ENCODE measurements around the gene NRCAM.
"Not testable (repeated sequence)": the region's sequence is repeated elsewhere in the genome, so short reads cannot be mapped to it uniquely, and the experiment has no call there.

Gene NRCAM

DNA sequence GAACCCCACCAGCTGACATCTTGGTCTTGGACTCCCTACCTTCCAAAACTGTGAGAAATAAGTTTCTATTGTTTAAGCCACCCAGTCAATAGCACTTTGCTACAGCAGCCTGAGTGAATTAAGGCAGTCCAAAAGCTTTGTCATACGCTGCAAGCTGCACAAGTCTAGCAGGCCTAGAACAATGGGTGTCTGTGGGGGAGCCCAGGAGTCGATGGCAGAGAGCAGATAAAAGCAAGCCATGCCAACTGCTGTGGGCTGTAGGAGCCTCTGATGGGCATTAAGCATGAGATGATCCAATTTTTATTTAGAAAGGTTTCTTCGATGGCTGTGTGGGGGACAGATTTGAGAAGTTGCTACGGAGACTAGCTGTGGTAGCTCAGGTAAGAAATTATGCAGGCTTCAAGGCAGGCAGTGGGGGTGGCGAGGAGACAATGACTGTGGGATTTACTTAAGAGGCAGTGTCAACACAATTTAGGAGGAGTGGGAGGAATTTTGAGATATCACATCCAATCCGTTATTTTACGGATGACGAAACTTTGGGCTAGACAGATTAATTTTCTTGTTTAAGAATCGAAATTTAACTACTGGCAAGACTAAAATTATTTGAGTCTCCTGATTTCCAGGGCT, 110.4 kb downstream of the NRCAM start:
- Mint-ChIP-seq H3K9me3 (no peaks in the 10 kb centered on the region), H3K4me1 (ENCODE audit: low read depth) (no peaks in the 10 kb centered on the region), H3K27ac (no peak overlapping the region), H3K27me3 (ENCODE audit: low read depth) (no peaks in the 10 kb centered on the region), H3K36me3 (ENCODE audit: low read depth) (no peaks in the 10 kb centered on the region), H3K4me3 (no peak overlapping the region)
- DNase-seq (ENCODE audit: low spot score): no peak

- H3K4me1 Mint-ChIP-seq (ENCODE audit: low read depth): no peaks in the 10 kb centered on the region
- H3K27ac Mint-ChIP-seq: no peak overlapping the region
- H3K4me3 Mint-ChIP-seq: no peak overlapping the region
- DNase-seq (ENCODE audit: low spot score): no peak
- H3K27me3 Mint-ChIP-seq (ENCODE audit: low read depth): no peaks in the 10 kb centered on the region
- H3K9me3 Mint-ChIP-seq: no peaks in the 10 kb centered on the region
- no peaks in the 10 kb centered on the region for H3K36me3 Mint-ChIP-seq (ENCODE audit: low read depth)
Observed at GRCh38 chr7:108340856-108341411, 115.3 kb downstream of the NRCAM start.

DNA sequence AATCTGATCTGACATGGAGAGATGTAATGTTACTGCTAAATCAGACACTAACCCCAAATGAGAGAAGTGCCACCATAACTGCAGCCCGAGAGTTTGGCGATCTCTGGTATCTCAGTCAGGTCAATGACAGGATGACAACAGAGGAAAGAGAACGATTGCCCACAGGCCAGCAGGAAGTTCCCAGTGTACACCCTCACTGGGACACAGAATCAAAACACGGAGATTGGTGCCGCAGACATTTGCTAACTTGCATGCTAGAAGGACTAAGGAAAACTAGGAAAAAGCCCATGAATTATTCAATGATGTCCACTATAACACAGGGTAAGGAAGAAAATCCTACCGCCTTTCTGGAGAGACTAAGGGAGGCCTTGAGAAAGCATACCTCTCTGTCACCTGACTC, 115.8 kb downstream of the NRCAM start:
- not testable (repeated sequence) for H3K4me1 Mint-ChIP-seq (ENCODE audit: low read depth); DNase-seq (ENCODE audit: low spot score); H3K9me3 Mint-ChIP-seq; H3K36me3 Mint-ChIP-seq (ENCODE audit: low read depth); H3K27me3 Mint-ChIP-seq (ENCODE audit: low read depth); H3K4me3 Mint-ChIP-seq; H3K27ac Mint-ChIP-seq

- no peak overlapping the region for H3K4me3 Mint-ChIP-seq
- no peaks in the 10 kb centered on the region for H3K36me3 Mint-ChIP-seq (ENCODE audit: low read depth)
- peaks cover 8% of the 10 kb centered on the region for H3K27me3 Mint-ChIP-seq (ENCODE audit: low read depth)
- no peak for DNase-seq (ENCODE audit: low spot score)
- no peaks in the 10 kb centered on the region for H3K4me1 Mint-ChIP-seq (ENCODE audit: low read depth)
- no peak overlapping the region for H3K27ac Mint-ChIP-seq
- H3K9me3 Mint-ChIP-seq: no peaks in the 10 kb centered on the region
Observed at GRCh38 chr7:108335269-108335918, 120.8 kb downstream of the NRCAM start.

GRCh38 chr7:108332937-108333336, 123.3 kb downstream of the NRCAM start:
- H3K27ac Mint-ChIP-seq: no peak overlapping the region
- no peaks in the 10 kb centered on the region for H3K9me3 Mint-ChIP-seq
- no peak overlapping the region for H3K4me3 Mint-ChIP-seq
- no peaks in the 10 kb centered on the region for H3K36me3 Mint-ChIP-seq (ENCODE audit: low read depth)
- DNase-seq (ENCODE audit: low spot score): no peak
- H3K4me1 Mint-ChIP-seq (ENCODE audit: low read depth): no peaks in the 10 kb centered on the region
- peaks cover 10% of the 10 kb centered on the region for H3K27me3 Mint-ChIP-seq (ENCODE audit: low read depth)

GRCh38 chr7:108331971-108332370, 124.3 kb downstream of the NRCAM start:
- Mint-ChIP-seq H3K36me3 (ENCODE audit: low read depth) (no peaks in the 10 kb centered on the region), H3K4me3 (no peak overlapping the region), H3K4me1 (ENCODE audit: low read depth) (no peaks in the 10 kb centered on the region), H3K27ac (no peak overlapping the region), H3K27me3 (ENCODE audit: low read depth) (peaks cover 10% of the 10 kb centered on the region), H3K9me3 (no peaks in the 10 kb centered on the region)
- DNase-seq (ENCODE audit: low spot score): no peak

DNA sequence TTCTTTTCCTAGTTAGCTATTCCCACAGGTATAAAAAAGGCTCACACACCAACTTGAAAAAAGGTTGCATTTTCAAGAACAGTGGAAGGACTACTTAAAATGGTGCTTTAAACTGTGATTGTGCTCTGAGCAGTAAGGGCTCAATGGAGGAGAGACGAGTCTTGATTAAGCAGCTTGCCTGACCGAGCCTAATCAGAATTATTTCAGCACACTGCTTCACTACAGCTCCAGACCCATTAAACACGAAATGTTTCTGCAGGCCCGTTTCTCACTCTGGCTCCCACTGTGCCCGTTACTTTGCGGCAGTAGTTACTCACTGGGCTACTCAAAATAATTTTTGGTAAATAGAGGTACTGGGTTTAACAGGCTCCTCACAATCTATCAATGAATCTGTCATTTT, 126.0 kb downstream of the NRCAM start:
- DNase-seq (ENCODE audit: low spot score): no peak
- no peaks in the 10 kb centered on the region for H3K4me1 Mint-ChIP-seq (ENCODE audit: low read depth)
- H3K36me3 Mint-ChIP-seq (ENCODE audit: low read depth): no peaks in the 10 kb centered on the region
- no peaks in the 10 kb centered on the region for H3K9me3 Mint-ChIP-seq
- H3K4me3 Mint-ChIP-seq: no peak overlapping the region
- peaks cover 12% of the 10 kb centered on the region for H3K27me3 Mint-ChIP-seq (ENCODE audit: low read depth)
- no peak overlapping the region for H3K27ac Mint-ChIP-seq

- no peak overlapping the region for H3K4me3 Mint-ChIP-seq
- H3K9me3 Mint-ChIP-seq: no peaks in the 10 kb centered on the region
- H3K4me1 Mint-ChIP-seq (ENCODE audit: low read depth): no peaks in the 10 kb centered on the region
- DNase-seq (ENCODE audit: low spot score): no peak
- H3K27me3 Mint-ChIP-seq (ENCODE audit: low read depth): peaks cover 12% of the 10 kb centered on the region
- no peaks in the 10 kb centered on the region for H3K36me3 Mint-ChIP-seq (ENCODE audit: low read depth)
- H3K27ac Mint-ChIP-seq: no peak overlapping the region
Observed at GRCh38 chr7:108329514-108329913, 126.7 kb downstream of the NRCAM start.

DNA sequence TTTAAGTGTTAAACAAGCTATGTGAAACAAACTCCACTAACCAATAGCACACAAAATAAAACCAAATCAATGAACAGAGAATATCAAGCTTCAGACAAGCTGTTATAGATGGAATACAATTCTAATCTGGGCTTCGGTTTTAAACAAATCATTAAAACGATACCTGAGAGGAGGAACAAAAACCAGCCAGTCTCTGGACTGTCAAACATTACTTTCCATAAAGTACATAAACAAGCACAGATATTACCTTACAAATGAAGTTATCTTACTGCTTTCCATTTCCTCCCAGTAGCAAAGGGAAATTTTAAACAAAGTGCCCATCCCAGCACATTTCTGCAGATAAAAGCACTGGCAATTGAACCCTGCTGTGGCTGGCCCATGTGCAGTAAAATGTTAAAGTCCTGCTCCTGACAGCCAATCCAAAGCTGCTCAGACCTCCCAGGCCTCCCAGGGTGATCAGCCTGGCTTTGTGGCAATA, 128.0 kb downstream of the NRCAM start:
- H3K36me3 Mint-ChIP-seq (ENCODE audit: low read depth): no peaks in the 10 kb centered on the region
- no peak overlapping the region for H3K27ac Mint-ChIP-seq

GRCh38 chr7:108327353-108327752, 128.9 kb downstream of the NRCAM start:
- Mint-ChIP-seq H3K36me3 (ENCODE audit: low read depth) (no peaks in the 10 kb centered on the region), H3K9me3 (no peaks in the 10 kb centered on the region), H3K4me1 (ENCODE audit: low read depth) (peaks cover 5% of the 10 kb centered on the region), H3K4me3 (no peak overlapping the region), H3K27me3 (ENCODE audit: low read depth) (peaks cover 8% of the 10 kb centered on the region), H3K27ac (no peak overlapping the region)
- no peak for DNase-seq (ENCODE audit: low spot score)

More for the DNA sequence above, 128.0 kb downstream of the NRCAM start:
- Mint-ChIP-seq H3K4me1 (ENCODE audit: low read depth) (peaks cover 5% of the 10 kb centered on the region), H3K4me3 (no peak overlapping the region), H3K9me3 (no peaks in the 10 kb centered on the region), H3K27me3 (ENCODE audit: low read depth) (peaks cover 9% of the 10 kb centered on the region)
- DNase-seq (ENCODE audit: low spot score): no peak

DNA sequence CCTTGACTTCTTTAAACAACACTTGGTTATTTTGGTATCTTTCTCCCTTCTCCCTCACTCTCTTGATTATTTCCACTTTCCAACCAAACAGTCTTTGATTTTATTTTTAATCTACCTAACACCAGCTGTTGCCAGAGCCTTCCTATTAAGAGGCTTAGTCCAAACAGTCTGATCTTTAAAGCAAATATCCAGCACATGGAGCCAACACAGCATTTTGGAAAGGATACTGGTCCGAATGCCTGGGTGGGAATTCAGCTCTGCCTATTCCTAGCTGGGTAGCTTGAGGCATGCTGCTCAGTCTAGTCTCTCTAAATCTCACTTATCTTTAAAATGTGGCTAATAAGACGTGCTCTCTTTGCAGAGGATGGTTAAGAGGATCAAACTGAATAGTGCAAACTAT, 129.3 kb downstream of the NRCAM start:
- peaks cover 5% of the 10 kb centered on the region for H3K4me1 Mint-ChIP-seq (ENCODE audit: low read depth)
- H3K27ac Mint-ChIP-seq: no peak overlapping the region

DNA sequence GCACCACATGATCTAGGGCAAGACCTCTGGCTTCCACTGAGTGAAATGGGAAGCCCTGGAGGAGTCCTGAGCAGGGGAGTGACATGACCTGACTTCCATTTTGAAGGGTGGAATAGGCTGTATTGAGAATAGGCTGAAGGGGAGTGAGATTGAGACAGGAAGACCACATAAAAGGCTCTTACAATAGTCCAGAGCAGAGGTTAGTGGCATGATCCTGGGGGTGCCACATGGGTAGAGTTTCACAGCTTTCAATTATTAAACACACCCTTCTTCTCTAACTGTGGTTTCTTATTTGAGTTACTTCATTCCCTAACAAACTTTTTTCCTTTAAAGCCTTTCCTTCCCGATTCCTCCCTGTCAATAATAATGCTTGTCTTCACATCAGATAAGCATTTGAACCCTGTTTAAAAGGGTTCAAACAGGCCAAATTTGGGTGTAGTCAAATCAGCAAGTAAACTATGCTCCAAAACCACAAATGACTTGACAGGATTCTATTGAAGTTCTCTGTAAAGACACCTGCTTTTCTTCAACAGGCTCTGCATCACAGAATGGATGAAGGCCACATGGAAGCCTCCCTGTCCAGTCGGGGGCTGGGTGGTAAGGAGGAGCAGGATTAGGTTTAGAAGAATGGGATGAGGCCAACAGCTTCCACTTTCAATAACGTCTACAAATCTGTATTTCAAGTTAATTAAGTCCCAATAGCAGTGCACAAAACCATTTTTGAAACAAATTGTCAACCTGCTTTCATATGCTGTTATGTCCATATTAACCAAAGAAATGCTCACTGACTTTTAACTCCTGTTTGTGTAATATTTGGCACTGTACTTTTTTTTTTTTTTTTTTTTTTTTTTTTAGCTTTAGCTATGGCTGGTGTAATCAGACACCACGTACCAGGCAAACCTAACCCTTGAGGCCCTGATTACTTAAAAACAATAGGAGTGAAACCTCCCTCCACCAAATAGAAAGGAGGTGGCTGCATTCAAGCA, 131.9 kb downstream of the NRCAM start:
- H3K4me3 Mint-ChIP-seq: no peak overlapping the region
- H3K27me3 Mint-ChIP-seq (ENCODE audit: low read depth): peaks cover 7% of the 10 kb centered on the region
- H3K4me1 Mint-ChIP-seq (ENCODE audit: low read depth): peaks cover 5% of the 10 kb centered on the region
- DNase-seq (ENCODE audit: low spot score): no peak
- H3K9me3 Mint-ChIP-seq: no peaks in the 10 kb centered on the region
- no peak overlapping the region for H3K27ac Mint-ChIP-seq
- H3K36me3 Mint-ChIP-seq (ENCODE audit: low read depth): no peaks in the 10 kb centered on the region

More for the DNA sequence above, 129.3 kb downstream of the NRCAM start:
- Mint-ChIP-seq H3K36me3 (ENCODE audit: low read depth) (no peaks in the 10 kb centered on the region), H3K27me3 (ENCODE audit: low read depth) (peaks cover 7% of the 10 kb centered on the region), H3K4me3 (no peak overlapping the region), H3K9me3 (no peaks in the 10 kb centered on the region)
- no peak for DNase-seq (ENCODE audit: low spot score)

GRCh38 chr7:108322925-108323832, 133.1 kb downstream of the NRCAM start:
- Mint-ChIP-seq H3K4me3 (no peak overlapping the region), H3K36me3 (ENCODE audit: low read depth) (no peaks in the 10 kb centered on the region), H3K9me3 (no peaks in the 10 kb centered on the region), H3K27ac (no peak overlapping the region), H3K27me3 (ENCODE audit: low read depth) (peaks cover 7% of the 10 kb centered on the region), H3K4me1 (ENCODE audit: low read depth) (peaks cover 5% of the 10 kb centered on the region)
- DNase-seq (ENCODE audit: low spot score): no peak
